Mesenchymal stem cell (in vitro differentiated cells and primary cell): Measurements from ENCODE around the gene HAP1.
A peak's percentile ranks its signal among the peaks of the same experiment; 100 is the strongest.

ENCODE experiments used
- DNase-seq: peaks from one replicate; pipeline ENCODE4 v3.0.0-alpha.2; 2013
- H2AFZ ChIP-seq: one replicate; pipeline ENCODE4 v1.6.1; 2013; ENCODE audit warnings: low read depth, mild to moderate bottlenecking, control low read depth, inconsistent platforms, low read length, moderate library complexity
- H2AK5ac ChIP-seq: 2 replicates; pipeline ENCODE4 v1.6.1; 2013; ENCODE audit warnings: low read length, moderate library complexity, mild to moderate bottlenecking, inconsistent platforms; ENCODE audit not compliant: severe bottlenecking
- H2BK120ac ChIP-seq: one replicate; pipeline ENCODE4 v1.6.1; 2013; ENCODE audit warnings: low read depth, mild to moderate bottlenecking, inconsistent platforms, low read length, moderate library complexity
- H2BK12ac ChIP-seq, 2 experiments: one replicate each; pipeline ENCODE4 v1.6.1; 2013; ENCODE audit warnings: inconsistent platforms in 2 of 2, low read length in 2 of 2, mild to moderate bottlenecking in 2 of 2, moderate library complexity in 2 of 2, control low read depth in 1 of 2
- H2BK15ac ChIP-seq: one replicate; pipeline ENCODE4 v1.6.1; 2013; ENCODE audit warnings: mild to moderate bottlenecking, low read depth, inconsistent platforms; ENCODE audit not compliant: poor library complexity, severe bottlenecking
- H2BK5ac ChIP-seq: 2 replicates; pipeline ENCODE4 v1.6.1; 2013; ENCODE audit warnings: low read depth, mild to moderate bottlenecking, low read length, control low read depth, inconsistent platforms; ENCODE audit not compliant: poor library complexity, severe bottlenecking
- H3K14ac ChIP-seq, 2 experiments: one replicate each; pipeline ENCODE4 v1.6.1; 2013; ENCODE audit warnings: inconsistent platforms in 2 of 2, low read length in 2 of 2, control low read depth in 1 of 2, mild to moderate bottlenecking in 1 of 2, moderate library complexity in 1 of 2
- H3K18ac ChIP-seq, 2 experiments: one replicate each; pipeline ENCODE4 v1.6.1; 2013; ENCODE audit warnings: inconsistent platforms in 2 of 2, low read length in 2 of 2, control low read depth in 1 of 2, low read depth in 1 of 2, mild to moderate bottlenecking in 1 of 2
- H3K23ac ChIP-seq, 2 experiments: one replicate each; pipeline ENCODE4 v1.6.1; 2013; ENCODE audit warnings: inconsistent platforms in 2 of 2, low read length in 2 of 2, mild to moderate bottlenecking in 2 of 2, moderate library complexity in 2 of 2, control low read depth in 1 of 2
- H3K27ac ChIP-seq: 2 replicates; pipeline ENCODE4 v1.5.1; 2013; ENCODE audit warnings: mild to moderate bottlenecking, moderate library complexity, low read length, control low read depth, inconsistent platforms; ENCODE audit not compliant: poor library complexity, severe bottlenecking
- H3K27me3 ChIP-seq, 2 experiments: 2 replicates each; pipeline versions ENCODE4 v1.6.1 to v1.7.0; 2013; ENCODE audit warnings: low read length in 2 of 2, mild to moderate bottlenecking in 2 of 2, moderate library complexity in 2 of 2, control low read depth in 1 of 2, inconsistent platforms in 1 of 2; ENCODE audit not compliant: control insufficient read depth in 1 of 2, insufficient read depth in 1 of 2
- H3K36me3 ChIP-seq, 2 experiments: 2 replicates each; pipeline versions ENCODE4 v1.6.1 to v1.7.0; 2013; ENCODE audit warnings: low read length in 2 of 2, control low read depth in 1 of 2, inconsistent platforms in 1 of 2, low read depth in 1 of 2, mild to moderate bottlenecking in 1 of 2; ENCODE audit not compliant: insufficient read depth in 2 of 2, control insufficient read depth in 1 of 2
- H3K4ac ChIP-seq, 2 experiments: one replicate each; pipeline ENCODE4 v1.6.1; 2013; ENCODE audit warnings: inconsistent platforms in 2 of 2, low read length in 2 of 2, mild to moderate bottlenecking in 2 of 2, moderate library complexity in 2 of 2, control low read depth in 1 of 2, low read depth in 1 of 2
- H3K4me1 ChIP-seq: 2 replicates; pipeline ENCODE4 v1.6.1; 2013; ENCODE audit warnings: low read depth, low read length, control low read depth; ENCODE audit not compliant: control insufficient read depth, insufficient read depth
- H3K4me2 ChIP-seq: 2 replicates; pipeline ENCODE4 v1.6.1; 2013; ENCODE audit warnings: low read length, mild to moderate bottlenecking, inconsistent platforms; ENCODE audit not compliant: poor library complexity, severe bottlenecking
- H3K4me3 ChIP-seq, 2 experiments: 2 replicates each; pipeline versions ENCODE4 v1.5.1 to v1.7.0; 2013; ENCODE audit warnings: low read length in 2 of 2, mild to moderate bottlenecking in 2 of 2, control low read depth in 1 of 2, low read depth in 1 of 2; ENCODE audit not compliant: insufficient read depth in 1 of 2
- H3K79me1 ChIP-seq: replicated peaks from 2 replicates; pipeline ENCODE4 v1.6.1; 2013; ENCODE audit warnings: mild to moderate bottlenecking, control low read depth, low read length, inconsistent platforms; ENCODE audit not compliant: poor library complexity, severe bottlenecking
- H3K9ac ChIP-seq: 2 replicates; pipeline ENCODE4 v1.7.0; 2013; ENCODE audit warnings: mild to moderate bottlenecking, low read length, moderate library complexity
- H3K9me3 ChIP-seq: 2 replicates; pipeline ENCODE4 v1.7.0; 2013; ENCODE audit warnings: mild to moderate bottlenecking, low read length; ENCODE audit not compliant: control insufficient read depth
- H4K8ac ChIP-seq: one replicate; pipeline ENCODE4 v1.6.1; 2013; ENCODE audit warnings: inconsistent platforms, mild to moderate bottlenecking, low read length, moderate library complexity
- H4K91ac ChIP-seq: one replicate; pipeline ENCODE4 v1.6.1; 2013; ENCODE audit warnings: mild to moderate bottlenecking, low read length, inconsistent platforms
- WGBS: methylation state at CpG from one replicate; pipeline ENCODE4 v1.1.7; 2013; ENCODE audit warnings: mixed read lengths; 5-methylcytosine and 5-hydroxymethylcytosine counted together

HAP1 gene

GRCh38 chr17:41768682-41769288, 34.3 kb upstream of the HAP1 start:
- no peak overlapping the region for H3K23ac ChIP-seq
- H2BK15ac ChIP-seq = no peak overlapping the region
- no peak overlapping the region for H2AFZ ChIP-seq
- H2AK5ac ChIP-seq = no peak overlapping the region
- no peak for DNase-seq
- peaks cover 0 to 90% of the 10 kb centered on the region in 2 experiments for H3K36me3 ChIP-seq
- no peak overlapping the region for H3K9ac ChIP-seq
- peaks cover 34% of the 10 kb centered on the region for H3K79me1 ChIP-seq
- H4K91ac ChIP-seq = no peak overlapping the region
- H4K8ac ChIP-seq = no peak overlapping the region
- WGBS = 97% methylated on average over 23 of the region's 23 CpGs
- peak overlapping the region in 1 of 2 experiments; percentile 8 for H3K4me3 ChIP-seq
- H3K27me3 ChIP-seq = peaks cover 0 to 13% of the 10 kb centered on the region in 2 experiments
- no peaks in the 10 kb centered on the region for H3K9me3 ChIP-seq
- no peak overlapping the region for H3K4me2 ChIP-seq
- peaks cover 33% of the 10 kb centered on the region for H3K4me1 ChIP-seq
- H3K27ac ChIP-seq = no peak overlapping the region
- no peak overlapping the region for H3K18ac ChIP-seq
- no peak overlapping the region for H2BK5ac ChIP-seq
- H2BK120ac ChIP-seq = no peak overlapping the region
- H3K4ac ChIP-seq = no peak overlapping the region
- no peak overlapping the region for H2BK12ac ChIP-seq
- H3K14ac ChIP-seq = no peak overlapping the region

- Histone ChIP-seq H3K36me3 (peaks cover 0 to 93% of the 10 kb centered on the region in 2 experiments), H3K4me1 (peaks cover 21% of the 10 kb centered on the region), H2BK5ac (no peak overlapping the region), H3K9ac (no peak overlapping the region), H2BK15ac (no peak overlapping the region), H3K9me3 (no peaks in the 10 kb centered on the region), H2AFZ (no peak overlapping the region), H3K27me3 (peaks cover 0 to 10% of the 10 kb centered on the region in 2 experiments), H2AK5ac (no peak overlapping the region), H3K4me2 (no peak overlapping the region), H2BK12ac (no peak overlapping the region), H3K4ac (no peak overlapping the region), H2BK120ac (no peak overlapping the region), H3K14ac (no peak overlapping the region), H4K8ac (no peak overlapping the region), H4K91ac (no peak overlapping the region), H3K18ac (no peak overlapping the region), H3K23ac (no peak overlapping the region), H3K4me3 (no peak overlapping the region), H3K27ac (no peak overlapping the region), H3K79me1 (peaks cover 41% of the 10 kb centered on the region)
- no peak for DNase-seq
- WGBS = over 99% methylated on average over 17 of the region's 18 CpGs
These were observed 33.0 kb upstream of the HAP1 start for GRCh38 chr17:41767324-41768042.

DNA sequence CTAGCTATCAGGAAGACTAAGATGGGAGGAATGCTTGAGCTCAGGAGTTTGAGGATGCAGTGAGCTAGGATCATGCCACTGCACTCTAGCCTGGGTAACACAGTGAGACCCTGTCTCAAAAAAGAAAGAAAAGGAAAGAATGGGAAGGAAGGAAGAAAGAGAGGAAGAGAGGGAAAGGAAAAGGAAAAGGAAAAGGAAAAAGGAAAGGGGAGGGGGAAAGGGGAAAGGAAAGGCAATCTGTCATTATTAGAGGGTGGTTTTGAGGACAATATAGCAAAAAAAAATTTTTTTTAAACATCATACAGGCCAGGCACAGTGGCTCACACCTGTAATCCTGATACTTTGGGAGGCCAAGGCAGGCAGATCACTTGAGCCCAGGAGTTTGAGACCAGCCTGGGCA, 31.7 kb upstream of the HAP1 start:
- no peak overlapping the region for H4K91ac ChIP-seq

DNA sequence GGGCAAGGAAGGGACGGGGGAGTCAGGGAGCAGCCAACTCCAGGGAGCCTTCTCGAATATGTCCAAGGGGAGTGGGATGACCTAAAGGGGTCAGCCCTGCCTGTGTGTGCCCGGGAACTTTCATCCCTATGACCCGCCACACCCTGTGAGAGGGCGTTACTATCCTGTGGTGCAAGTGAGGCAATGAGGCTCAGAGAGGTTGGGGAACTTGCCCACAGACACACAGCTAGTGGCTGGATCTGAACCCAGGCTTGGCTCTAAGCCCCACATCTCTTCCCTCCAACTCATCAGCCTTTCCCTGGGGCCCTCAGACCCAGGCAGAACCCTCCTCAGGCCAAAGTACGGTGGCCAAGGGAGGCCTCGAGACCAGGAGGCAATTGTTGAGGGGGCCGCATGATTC, 28.9 kb upstream of the HAP1 start:
- H3K27me3 ChIP-seq = peaks cover 0 to 4% of the 10 kb centered on the region in 2 experiments

More for the DNA sequence above, 31.7 kb upstream of the HAP1 start:
- H3K4me3 ChIP-seq = no peak overlapping the region
- H3K14ac ChIP-seq = no peak overlapping the region
- peaks cover 0 to under 1% of the 10 kb centered on the region in 2 experiments for H3K27me3 ChIP-seq
- H3K4me1 ChIP-seq = peaks cover 9% of the 10 kb centered on the region
- no peaks in the 10 kb centered on the region for H3K9me3 ChIP-seq
- H3K27ac ChIP-seq = no peak overlapping the region
- no peak overlapping the region for H3K18ac ChIP-seq
- no peak overlapping the region for H2AK5ac ChIP-seq
- H3K4me2 ChIP-seq = no peak overlapping the region
- no peak overlapping the region for H2BK12ac ChIP-seq
- H2BK15ac ChIP-seq = no peak overlapping the region
- H3K36me3 ChIP-seq = peaks cover 0 to 93% of the 10 kb centered on the region in 2 experiments
- no peak overlapping the region for H2BK5ac ChIP-seq
- H4K8ac ChIP-seq = no peak overlapping the region
- no peak overlapping the region for H3K4ac ChIP-seq
- H3K23ac ChIP-seq = no peak overlapping the region
- no peak overlapping the region for H3K9ac ChIP-seq
- no peak overlapping the region for H2BK120ac ChIP-seq
- peaks cover 35% of the 10 kb centered on the region for H3K79me1 ChIP-seq
- no peak for DNase-seq
- H2AFZ ChIP-seq = no peak overlapping the region

More for the DNA sequence above, 28.9 kb upstream of the HAP1 start:
- Histone ChIP-seq H3K36me3 (peaks cover 0 to 90% of the 10 kb centered on the region in 2 experiments), H3K9me3 (no peaks in the 10 kb centered on the region), H3K4me3 (no peak overlapping the region), H2AK5ac (no peak overlapping the region), H4K8ac (no peak overlapping the region), H3K4me2 (no peak overlapping the region), H3K9ac (no peak overlapping the region), H3K27ac (no peak overlapping the region), H3K23ac (no peak overlapping the region), H2BK15ac (no peak overlapping the region), H3K18ac (no peak overlapping the region), H2BK12ac (no peak overlapping the region), H3K4ac (no peak overlapping the region), H4K91ac (no peak overlapping the region), H3K79me1 (peaks cover 27% of the 10 kb centered on the region), H2BK5ac (no peak overlapping the region), H3K14ac (no peak overlapping the region), H3K4me1 (peaks cover 5% of the 10 kb centered on the region), H2AFZ (no peak overlapping the region), H2BK120ac (no peak overlapping the region)
- no peak for DNase-seq
- 98% methylated on average over 7 of the region's 8 CpGs for WGBS
